NB4 (cell line): ENCODE results near the gene CFAP52.

ENCODE experiments used
- POLR2A ChIP-seq: IDR thresholded peaks from 2 replicates; pipeline ENCODE4 v1.6.1; 2011; ENCODE audit warnings: mild to moderate bottlenecking; ENCODE audit not compliant: insufficient read length; ENCODE audit errors: extremely low read depth
- TF ChIP-seq, protein P1 (sequence below): IDR thresholded peaks from one replicate; pipeline ENCODE4 v1.5.1; 2012; ENCODE audit warnings: low read depth, low read length
- TF ChIP-seq, protein P2 (sequence below): IDR thresholded peaks from 2 replicates; pipeline ENCODE4 v1.6.1; 2011; ENCODE audit warnings: low read depth, low read length

DNA sequence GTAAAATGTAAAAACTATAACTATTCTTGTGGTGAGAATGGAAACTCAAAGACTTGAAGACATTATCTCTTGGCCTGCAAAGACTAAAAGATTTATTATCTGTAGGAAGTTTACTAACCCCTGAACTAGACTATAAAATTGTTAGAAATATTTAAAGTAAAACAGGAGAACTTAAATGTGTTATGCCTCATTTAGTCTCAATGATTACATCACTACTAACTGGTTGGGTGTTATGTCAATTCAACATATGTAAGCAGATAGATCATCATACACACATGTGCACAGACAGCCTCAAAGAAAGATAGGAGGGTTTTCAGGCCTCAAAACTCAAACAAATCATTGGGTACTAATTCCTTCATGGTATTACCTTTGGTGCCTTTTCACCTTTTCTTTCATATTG lies 8.4 kb upstream of the CFAP52 start:
- TF ChIP-seq, protein P1, sequence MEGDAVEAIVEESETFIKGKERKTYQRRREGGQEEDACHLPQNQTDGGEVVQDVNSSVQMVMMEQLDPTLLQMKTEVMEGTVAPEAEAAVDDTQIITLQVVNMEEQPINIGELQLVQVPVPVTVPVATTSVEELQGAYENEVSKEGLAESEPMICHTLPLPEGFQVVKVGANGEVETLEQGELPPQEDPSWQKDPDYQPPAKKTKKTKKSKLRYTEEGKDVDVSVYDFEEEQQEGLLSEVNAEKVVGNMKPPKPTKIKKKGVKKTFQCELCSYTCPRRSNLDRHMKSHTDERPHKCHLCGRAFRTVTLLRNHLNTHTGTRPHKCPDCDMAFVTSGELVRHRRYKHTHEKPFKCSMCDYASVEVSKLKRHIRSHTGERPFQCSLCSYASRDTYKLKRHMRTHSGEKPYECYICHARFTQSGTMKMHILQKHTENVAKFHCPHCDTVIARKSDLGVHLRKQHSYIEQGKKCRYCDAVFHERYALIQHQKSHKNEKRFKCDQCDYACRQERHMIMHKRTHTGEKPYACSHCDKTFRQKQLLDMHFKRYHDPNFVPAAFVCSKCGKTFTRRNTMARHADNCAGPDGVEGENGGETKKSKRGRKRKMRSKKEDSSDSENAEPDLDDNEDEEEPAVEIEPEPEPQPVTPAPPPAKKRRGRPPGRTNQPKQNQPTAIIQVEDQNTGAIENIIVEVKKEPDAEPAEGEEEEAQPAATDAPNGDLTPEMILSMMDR: no peak
- TF ChIP-seq POLR2A: no peak
- TF ChIP-seq, protein P2, sequence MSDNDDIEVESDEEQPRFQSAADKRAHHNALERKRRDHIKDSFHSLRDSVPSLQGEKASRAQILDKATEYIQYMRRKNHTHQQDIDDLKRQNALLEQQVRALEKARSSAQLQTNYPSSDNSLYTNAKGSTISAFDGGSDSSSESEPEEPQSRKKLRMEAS: no peak
